Duodenal mucosa (tissue), 2 donors: Measurements from ENCODE around the gene SHISA6.

Experiments
- H3K27ac ChIP-seq: one replicate; pipeline ENCODE4 v1.7.0; 2013; ENCODE audit warnings: low read depth, low read length
- H3K27me3 ChIP-seq, 2 donors: one replicate each; pipeline ENCODE4 v1.7.0; 2013; ENCODE audit warnings: low read length in 2 of 2, control low read depth in 1 of 2; ENCODE audit not compliant: insufficient read depth in 2 of 2, control insufficient read depth in 1 of 2
- H3K36me3 ChIP-seq, 2 donors: one replicate each; pipeline ENCODE4 v1.7.0; 2013; ENCODE audit warnings: low read length in 2 of 2, control low read depth in 1 of 2; ENCODE audit not compliant: insufficient read depth in 2 of 2, control insufficient read depth in 1 of 2
- H3K4me1 ChIP-seq, 2 donors: one replicate each; pipeline ENCODE4 v1.7.0; 2013; ENCODE audit warnings: low read length in 2 of 2, control low read depth in 1 of 2; ENCODE audit not compliant: insufficient read depth in 2 of 2, control insufficient read depth in 1 of 2
- H3K4me3 ChIP-seq, 2 donors: one replicate each; pipeline ENCODE4 v1.7.0; 2013; ENCODE audit warnings: low read length in 2 of 2, low read depth in 1 of 2
- H3K9ac ChIP-seq, 2 donors: one replicate each; pipeline ENCODE4 v1.7.0; 2013; ENCODE audit warnings: low read length in 2 of 2, low read depth in 1 of 2
- H3K9me3 ChIP-seq, 2 donors: one replicate each; pipeline ENCODE4 v1.7.0; 2013; ENCODE audit warnings: low read length in 2 of 2, control low read depth in 1 of 2; ENCODE audit not compliant: control insufficient read depth in 1 of 2

SHISA6 gene

GRCh38 chr17:11538366-11538765 is 297.4 kb downstream of the SHISA6 start:
- Histone ChIP-seq H3K9ac (no peak overlapping the region), H3K36me3 (no peaks in the 10 kb centered on the region), H3K9me3 (peaks cover 4 to 7% of the 10 kb centered on the region in 2 donors), H3K27ac (no peak overlapping the region), H3K27me3 (no peaks in the 10 kb centered on the region), H3K4me1 (no peaks in the 10 kb centered on the region), H3K4me3 (no peak overlapping the region)

- Histone ChIP-seq H3K27ac (no peak overlapping the region), H3K27me3 (no peaks in the 10 kb centered on the region), H3K9me3 (peaks cover 4 to 7% of the 10 kb centered on the region in 2 donors), H3K36me3 (no peaks in the 10 kb centered on the region), H3K4me1 (no peaks in the 10 kb centered on the region), H3K4me3 (no peak overlapping the region), H3K9ac (no peak overlapping the region)
Measured at GRCh38 chr17:11539637-11540036, 298.6 kb downstream of the SHISA6 start.

DNA sequence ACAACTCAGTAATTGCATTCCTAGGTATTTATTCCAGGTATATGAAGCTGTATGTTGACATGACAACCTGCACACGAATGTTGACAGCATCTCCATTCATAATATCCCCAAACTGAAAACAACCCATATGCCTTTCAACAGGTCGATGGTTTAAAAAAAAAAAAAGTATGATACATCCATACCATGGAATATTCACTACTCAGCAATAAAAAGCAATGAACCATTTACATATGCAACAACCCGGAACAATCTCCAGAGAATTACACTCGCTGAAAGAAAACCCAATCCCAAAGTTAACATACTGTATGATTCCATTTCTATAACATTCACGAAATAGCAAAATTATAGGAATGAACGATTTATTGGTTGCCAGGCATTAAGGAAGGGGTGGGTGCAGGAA is 304.0 kb downstream of the SHISA6 start:
- Histone ChIP-seq H3K9ac (no peak overlapping the region), H3K27me3 (no peaks in the 10 kb centered on the region), H3K4me3 (no peak overlapping the region), H3K4me1 (no peaks in the 10 kb centered on the region), H3K9me3 (peaks cover 4 to 7% of the 10 kb centered on the region in 2 donors), H3K36me3 (no peaks in the 10 kb centered on the region), H3K27ac (no peak overlapping the region)

GRCh38 chr17:11545696-11546095 is 304.7 kb downstream of the SHISA6 start:
- no peaks in the 10 kb centered on the region for H3K27me3 ChIP-seq
- H3K4me1 ChIP-seq = no peaks in the 10 kb centered on the region
- peaks cover 4 to 7% of the 10 kb centered on the region in 2 donors for H3K9me3 ChIP-seq
- H3K36me3 ChIP-seq = no peaks in the 10 kb centered on the region
- H3K9ac ChIP-seq = no peak overlapping the region
- no peak overlapping the region for H3K4me3 ChIP-seq
- no peak overlapping the region for H3K27ac ChIP-seq

DNA sequence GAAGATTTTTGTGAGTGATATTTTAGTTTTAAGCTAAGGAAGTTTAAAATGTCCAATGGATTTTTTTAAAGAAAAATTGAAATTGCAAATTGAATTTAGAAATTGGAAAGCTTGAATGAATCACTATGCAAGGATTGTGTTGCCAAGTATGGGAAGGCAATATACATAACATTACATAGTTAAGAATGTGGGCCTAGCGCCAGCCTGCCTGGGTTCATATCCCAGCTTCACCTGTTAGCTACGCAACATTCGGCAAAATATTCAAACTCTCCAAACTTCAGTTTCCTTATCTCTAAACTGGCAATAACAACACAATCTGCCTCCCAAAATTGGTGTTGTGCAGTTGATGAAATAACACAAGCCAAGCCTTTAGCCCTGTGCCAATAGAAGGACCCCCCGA is 306.8 kb downstream of the SHISA6 start:
- no peak overlapping the region for H3K4me3 ChIP-seq
- no peaks in the 10 kb centered on the region for H3K27me3 ChIP-seq
- no peaks in the 10 kb centered on the region for H3K9me3 ChIP-seq
- no peak overlapping the region for H3K27ac ChIP-seq
- no peaks in the 10 kb centered on the region for H3K36me3 ChIP-seq
- H3K4me1 ChIP-seq = no peaks in the 10 kb centered on the region
- H3K9ac ChIP-seq = no peak overlapping the region

DNA sequence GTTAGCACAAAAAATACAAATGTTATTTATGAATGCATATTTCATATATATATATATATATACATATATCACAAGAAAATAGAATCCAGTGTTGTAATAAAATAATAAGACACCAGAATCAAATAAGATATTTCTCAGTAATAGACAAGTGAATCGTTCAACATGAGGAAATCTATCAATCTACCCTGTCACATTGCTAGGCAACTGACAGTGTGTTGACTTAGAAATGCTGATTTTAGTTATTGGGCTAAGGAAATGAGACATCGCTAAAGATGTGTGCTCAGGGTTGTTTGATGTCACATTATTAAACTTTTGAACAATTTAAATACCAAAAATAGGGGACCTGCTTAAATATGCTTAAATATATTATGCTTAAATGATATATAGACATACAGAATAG is 307.4 kb downstream of the SHISA6 start:
- Histone ChIP-seq H3K27ac (no peak overlapping the region), H3K4me3 (no peak overlapping the region), H3K27me3 (no peaks in the 10 kb centered on the region), H3K4me1 (no peaks in the 10 kb centered on the region), H3K9me3 (no peaks in the 10 kb centered on the region), H3K36me3 (no peaks in the 10 kb centered on the region), H3K9ac (no peak overlapping the region)

DNA sequence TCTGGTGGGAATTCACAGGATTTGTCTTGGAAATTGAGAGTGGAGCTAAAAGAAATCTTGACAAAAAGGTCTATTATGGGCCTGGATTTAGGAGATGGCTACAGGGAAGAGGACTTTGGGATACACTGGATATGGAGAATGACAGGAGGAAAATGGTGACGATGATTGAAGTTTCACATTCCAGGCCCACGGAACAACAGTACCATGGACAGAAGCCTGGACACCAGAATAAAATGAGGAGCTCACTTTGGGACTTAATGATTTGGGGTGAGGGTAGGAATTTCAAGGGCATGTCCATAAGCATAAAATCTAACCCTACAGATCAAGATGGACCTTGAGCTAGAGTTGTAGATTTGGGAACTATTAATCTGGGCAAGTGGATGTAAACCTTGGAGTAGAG is 309.4 kb downstream of the SHISA6 start:
- H3K27ac ChIP-seq = no peak overlapping the region
- H3K4me1 ChIP-seq = no peaks in the 10 kb centered on the region
- no peak overlapping the region for H3K9ac ChIP-seq
- H3K9me3 ChIP-seq = no peaks in the 10 kb centered on the region
- no peak overlapping the region for H3K4me3 ChIP-seq
- H3K27me3 ChIP-seq = no peaks in the 10 kb centered on the region
- H3K36me3 ChIP-seq = no peaks in the 10 kb centered on the region

DNA sequence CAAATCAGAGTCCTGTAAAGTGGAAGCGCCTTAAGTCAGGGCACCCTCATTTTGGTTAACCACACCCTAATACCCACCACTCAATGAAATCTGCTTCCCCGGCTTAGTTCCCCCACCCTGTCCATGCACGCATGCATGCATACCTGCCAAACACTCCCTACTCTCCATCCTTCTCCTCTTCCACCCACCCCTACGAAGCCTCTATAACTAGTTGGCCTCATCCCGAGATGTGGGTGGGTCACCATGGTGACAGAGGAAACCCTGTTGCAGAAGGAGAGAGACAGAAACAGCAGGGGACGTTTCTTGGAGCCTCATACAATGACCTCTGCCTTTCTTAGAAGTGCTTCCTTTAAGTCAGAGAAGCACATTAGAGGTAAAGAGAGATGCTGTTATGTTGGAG is 310.4 kb downstream of the SHISA6 start:
- no peaks in the 10 kb centered on the region for H3K36me3 ChIP-seq
- no peaks in the 10 kb centered on the region for H3K4me1 ChIP-seq
- H3K27me3 ChIP-seq = no peaks in the 10 kb centered on the region
- H3K9me3 ChIP-seq = no peaks in the 10 kb centered on the region
- no peak overlapping the region for H3K9ac ChIP-seq
- H3K27ac ChIP-seq = no peak overlapping the region
- H3K4me3 ChIP-seq = no peak overlapping the region

- Histone ChIP-seq H3K36me3 (no peaks in the 10 kb centered on the region), H3K4me3 (no peak overlapping the region), H3K9me3 (no peaks in the 10 kb centered on the region), H3K27ac (no peak overlapping the region), H3K27me3 (no peaks in the 10 kb centered on the region), H3K9ac (no peak overlapping the region), H3K4me1 (no peaks in the 10 kb centered on the region)
Measured at GRCh38 chr17:11553135-11553534, 312.1 kb downstream of the SHISA6 start.

- Histone ChIP-seq H3K36me3 (no peaks in the 10 kb centered on the region), H3K9me3 (no peaks in the 10 kb centered on the region), H3K9ac (no peak overlapping the region), H3K27ac (no peak overlapping the region), H3K4me3 (no peak overlapping the region), H3K4me1 (no peaks in the 10 kb centered on the region), H3K27me3 (no peaks in the 10 kb centered on the region)
Measured at GRCh38 chr17:11554042-11554441, 313.0 kb downstream of the SHISA6 start.

DNA sequence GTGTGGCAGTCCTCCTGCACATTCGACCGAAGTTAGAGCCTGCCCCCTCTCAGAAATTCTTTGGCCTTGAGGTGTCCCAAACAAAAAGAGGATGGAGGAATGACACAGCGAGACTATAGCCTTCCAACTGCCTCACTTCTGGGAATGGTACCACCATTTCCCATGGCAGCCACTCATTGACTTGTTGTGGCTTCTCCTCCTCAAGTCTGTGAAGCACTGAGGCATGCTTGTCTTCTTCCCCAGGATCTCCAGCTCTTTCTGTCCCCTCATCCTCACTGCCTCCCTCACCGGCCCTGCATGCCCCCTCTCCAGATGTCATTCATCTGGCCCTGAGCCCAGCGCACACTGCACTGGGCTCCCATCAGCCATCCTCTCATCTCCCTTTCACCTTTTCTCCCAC is 313.5 kb downstream of the SHISA6 start:
- Histone ChIP-seq H3K4me1 (no peaks in the 10 kb centered on the region), H3K4me3 (no peak overlapping the region), H3K27me3 (no peaks in the 10 kb centered on the region), H3K36me3 (no peaks in the 10 kb centered on the region), H3K27ac (no peak overlapping the region), H3K9me3 (no peaks in the 10 kb centered on the region), H3K9ac (no peak overlapping the region)
